GM21825 (cell line): ENCODE data around the gene NTHL1.

Experiments used
- ATAC-seq: cut with Tn5 transposase; IDR thresholded peaks from one replicate; pipeline ENCODE4 v1.9.1; 2021; ENCODE audit warnings: mild to moderate bottlenecking, moderate library complexity; ENCODE audit not compliant: unreplicated experiment

The NTHL1 gene

DNA sequence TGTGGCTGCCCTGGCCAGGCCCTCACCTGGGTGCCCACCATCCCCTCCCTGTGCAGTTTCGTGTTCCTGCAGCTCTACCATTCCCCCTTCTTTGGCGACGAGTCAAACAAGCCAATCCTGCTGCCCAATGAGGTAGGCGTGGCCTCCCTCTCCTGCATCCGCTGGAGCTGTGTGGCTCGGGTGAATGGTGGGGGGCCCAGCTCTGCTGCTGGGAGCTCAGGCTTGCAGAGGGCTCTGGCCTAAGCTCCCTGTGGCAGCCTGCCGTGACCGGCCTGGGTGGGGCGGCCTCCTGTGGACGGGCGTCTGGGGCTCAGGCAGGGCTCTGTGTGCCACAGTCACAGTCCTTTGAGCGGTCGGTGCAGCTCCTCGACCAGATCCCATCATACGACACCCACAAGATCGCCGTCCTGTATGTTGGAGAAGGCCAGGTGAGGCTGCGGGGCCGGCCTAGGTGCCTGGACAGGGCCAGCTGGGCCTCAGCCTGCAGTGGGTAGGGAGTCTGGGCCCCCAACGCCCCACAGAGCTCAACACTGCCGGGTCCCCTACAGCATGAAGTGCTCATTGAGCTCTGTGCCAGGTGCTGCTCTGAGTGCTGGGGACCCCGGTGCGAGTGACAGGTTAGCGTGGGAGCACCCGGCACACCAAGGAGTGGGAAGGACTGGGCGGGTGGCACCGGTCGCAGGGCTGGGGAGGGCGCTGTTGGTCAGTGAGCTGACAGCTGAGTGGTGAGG lies 37.4 kb upstream of the NTHL1 start:
- ATAC-seq = no peak

DNA sequence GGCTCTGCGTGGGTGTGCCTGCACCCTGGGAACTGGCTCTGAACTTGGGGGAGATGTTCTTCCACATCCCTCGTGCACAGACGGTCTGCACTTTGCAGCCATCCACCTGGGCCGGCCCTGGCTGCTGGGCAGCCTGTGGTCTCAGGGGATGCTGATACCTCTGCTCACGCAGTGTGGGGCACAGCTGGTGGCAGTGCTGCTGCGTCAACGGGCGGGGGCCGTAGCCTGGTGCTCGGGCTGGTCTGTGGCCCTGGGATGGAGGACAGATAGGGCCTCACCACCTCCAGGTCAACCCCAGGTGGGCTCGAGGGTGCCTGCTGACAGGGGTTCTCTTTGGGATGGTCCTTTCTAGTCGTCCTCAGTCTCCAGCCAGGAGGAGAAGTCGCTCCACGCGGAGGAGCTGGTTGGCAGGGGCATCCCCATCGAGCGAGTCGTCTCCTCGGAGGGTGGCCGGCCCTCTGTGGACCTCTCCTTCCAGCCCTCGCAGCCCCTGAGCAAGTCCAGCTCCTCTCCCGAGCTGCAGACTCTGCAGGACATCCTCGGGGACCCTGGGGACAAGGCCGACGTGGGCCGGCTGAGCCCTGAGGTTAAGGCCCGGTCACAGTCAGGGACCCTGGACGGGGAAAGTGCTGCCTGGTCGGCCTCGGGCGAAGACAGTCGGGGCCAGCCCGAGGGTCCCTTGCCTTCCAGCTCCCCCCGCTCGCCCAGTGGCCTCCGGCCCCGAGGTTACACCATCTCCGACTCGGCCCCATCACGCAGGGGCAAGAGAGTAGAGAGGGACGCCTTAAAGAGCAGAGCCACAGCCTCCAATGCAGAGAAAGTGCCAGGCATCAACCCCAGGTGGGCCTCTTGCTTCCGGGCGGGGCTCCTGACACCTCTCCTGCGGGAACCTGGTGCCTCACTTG lies 36.5 kb upstream of the NTHL1 start:
- ATAC-seq = no peak

DNA sequence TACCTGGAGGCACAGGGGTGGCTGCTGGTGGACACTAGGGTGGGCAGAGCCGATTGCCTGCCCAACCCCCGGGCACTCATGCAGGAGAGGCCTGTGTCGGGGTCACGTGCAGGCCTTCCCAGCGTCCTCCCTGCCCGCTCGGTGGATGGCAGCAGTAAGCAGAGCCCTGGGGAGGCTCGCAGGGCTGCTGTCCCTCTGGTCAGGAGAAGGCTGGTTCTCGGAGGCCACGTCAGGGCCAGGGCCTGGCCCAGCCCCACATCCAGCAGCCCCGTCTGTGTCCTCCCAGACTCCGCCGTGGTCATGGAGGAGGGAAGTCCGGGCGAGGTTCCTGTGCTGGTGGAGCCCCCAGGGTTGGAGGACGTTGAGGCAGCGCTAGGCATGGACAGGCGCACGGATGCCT lies 35.8 kb upstream of the NTHL1 start:
- no peak for ATAC-seq

DNA sequence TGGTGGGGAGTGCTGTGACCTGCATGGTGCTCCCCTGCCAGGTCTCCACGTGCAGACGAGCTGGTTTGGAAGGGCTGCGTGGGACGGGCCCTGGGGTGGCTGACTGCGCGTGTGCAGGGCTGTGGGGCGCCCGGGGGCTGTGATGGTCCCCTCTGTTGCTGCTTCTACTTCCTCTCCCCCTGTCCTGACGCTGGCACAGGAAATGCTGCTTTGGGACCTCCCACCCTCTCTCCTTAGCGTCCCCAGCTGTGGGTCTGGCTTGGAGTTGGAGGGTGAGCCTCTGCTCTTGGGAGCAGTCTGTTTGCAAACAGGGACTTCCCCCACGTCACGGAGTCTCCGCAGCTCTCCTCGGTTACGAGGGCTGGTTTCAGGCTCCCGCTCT lies 35.3 kb upstream of the NTHL1 start:
- ATAC-seq = no peak

DNA sequence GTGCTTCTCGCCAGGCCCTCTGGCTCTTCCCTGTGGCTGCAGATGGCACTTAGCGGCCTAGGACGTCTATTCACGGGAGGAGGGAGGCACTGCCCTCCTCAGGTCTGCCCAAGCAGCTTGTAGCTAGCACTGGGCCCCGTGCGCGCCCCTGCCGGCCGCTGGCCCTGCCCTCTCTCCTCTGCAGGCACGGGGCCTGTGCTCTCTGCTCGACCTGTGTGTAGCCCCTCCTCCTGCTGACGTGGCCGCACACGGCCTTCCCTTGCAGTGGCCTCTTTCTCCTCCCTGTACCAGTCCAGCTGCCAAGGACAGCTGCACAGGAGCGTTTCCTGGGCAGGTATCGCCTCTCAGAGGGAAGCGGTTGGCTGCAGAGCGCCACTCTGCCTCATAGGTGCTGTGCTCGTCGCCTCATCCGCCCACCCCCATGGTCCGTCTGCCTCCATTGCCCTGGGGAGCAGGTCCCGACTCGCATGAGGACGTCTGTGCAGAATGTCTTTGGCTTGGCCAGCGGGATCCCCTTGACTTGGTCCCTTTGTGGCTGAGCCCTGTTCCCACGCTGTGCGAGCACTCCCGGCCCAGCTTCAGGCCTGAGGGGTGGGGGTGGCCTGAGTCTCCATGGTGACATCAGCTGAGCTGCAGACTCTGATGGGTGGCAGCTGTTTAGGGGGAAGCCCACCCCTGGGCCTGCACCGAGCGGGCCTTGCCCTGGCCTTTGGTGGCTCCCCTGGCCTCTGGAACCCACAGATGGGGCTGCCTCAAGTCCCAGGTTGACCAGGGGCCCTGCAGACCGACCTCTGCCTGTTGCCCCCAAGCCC lies 34.7 kb upstream of the NTHL1 start:
- ATAC-seq = no peak

DNA sequence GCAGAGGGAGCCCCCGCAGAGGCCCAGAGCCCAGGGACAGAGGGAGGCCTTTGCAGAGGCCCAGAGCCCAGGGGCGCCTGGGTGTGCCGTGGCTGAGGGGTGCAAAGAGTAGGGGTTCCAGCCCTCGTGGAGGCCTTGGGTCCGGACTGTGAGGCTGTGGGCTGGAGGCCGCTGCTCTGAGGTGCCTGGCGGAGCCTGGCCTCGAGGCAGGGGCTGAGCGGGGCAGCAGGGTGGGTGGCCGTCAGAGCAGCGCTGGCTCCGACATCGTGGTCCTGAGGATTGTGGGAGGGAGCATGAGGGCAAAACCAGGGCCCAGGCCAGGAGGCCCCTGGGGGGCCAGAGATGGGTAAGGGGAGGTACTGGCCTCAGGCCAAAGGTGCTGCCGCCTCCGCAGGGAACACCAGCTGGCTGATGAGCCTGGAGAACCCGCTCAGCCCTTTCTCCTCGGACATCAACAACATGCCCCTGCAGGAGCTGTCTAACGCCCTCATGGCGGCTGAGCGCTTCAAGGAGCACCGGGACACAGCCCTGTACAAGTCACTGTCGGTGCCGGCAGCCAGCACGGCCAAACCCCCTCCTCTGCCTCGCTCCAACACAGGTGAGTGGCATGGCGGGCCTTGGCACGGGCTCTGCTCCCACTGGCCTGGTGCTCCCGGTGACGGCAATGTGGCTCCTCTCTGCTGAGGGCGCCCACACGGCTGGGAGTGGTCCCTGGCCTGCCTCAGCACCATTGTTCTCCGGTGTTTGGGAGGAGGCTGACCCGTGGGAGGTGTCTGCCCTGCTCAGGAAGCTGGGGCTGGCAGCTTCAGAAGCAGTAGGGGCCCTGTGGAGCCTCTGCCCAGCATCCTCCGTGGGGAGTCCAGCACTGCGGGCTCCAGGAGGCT lies 33.8 kb upstream of the NTHL1 start:
- no peak for ATAC-seq

DNA sequence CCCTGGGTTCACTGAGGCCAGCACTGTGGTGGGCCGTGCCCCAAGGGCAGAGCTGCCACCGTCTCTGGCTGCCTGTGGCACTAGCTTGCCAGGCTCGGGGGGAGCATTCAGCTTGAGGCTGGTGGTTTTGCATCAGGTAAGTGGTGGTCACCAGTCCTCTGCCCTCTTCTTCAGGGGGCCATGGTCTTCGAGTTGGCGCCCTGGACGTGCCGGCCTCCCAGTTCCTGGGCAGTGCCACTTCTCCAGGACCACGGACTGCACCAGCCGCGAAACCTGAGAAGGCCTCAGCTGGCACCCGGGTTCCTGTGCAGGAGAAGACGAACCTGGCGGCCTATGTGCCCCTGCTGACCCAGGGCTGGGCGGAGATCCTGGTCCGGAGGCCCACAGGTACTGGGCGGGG lies 32.4 kb upstream of the NTHL1 start:
- no peak for ATAC-seq

DNA sequence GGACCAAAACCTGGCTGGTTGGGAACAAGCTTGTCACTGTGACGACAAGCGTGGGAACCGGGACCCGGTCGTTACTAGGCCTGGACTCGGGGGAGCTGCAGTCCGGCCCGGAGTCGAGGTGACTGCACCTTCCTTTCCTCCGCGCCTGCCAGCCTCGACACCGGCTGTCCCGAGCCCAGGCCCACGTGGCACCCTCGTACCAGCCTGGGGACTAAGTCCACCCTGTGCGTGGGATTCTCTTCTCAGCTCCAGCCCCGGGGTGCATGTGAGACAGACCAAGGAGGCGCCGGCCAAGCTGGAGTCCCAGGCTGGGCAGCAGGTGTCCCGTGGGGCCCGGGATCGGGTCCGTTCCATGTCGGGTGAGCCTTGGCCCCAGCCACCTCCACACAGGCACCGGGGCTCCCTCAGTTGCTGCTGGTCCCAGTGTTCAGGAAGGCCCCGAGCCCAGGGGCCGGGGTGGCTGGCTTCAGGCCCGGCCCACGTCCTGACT lies 31.7 kb upstream of the NTHL1 start:
- ATAC-seq = no peak

DNA sequence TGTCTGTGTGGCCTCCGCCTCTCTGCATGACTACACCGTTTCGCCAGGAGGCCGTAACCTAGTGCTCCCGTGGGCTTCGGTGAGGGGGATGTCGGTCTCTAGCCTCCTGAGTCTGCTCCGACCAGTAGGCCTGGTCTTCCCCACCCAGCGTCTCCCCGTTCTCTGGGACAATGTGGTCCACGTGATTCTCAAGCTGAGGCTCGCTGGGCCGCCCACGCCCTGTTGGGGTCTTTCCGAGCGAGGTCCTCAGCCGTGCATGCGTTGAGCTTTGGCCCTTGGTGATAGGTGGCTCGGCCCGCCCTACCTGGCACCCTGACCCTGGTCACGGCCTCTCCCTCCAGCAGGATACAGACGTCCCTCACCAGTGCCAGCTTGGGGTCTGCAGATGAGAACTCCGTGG lies 31.1 kb upstream of the NTHL1 start:
- no peak for ATAC-seq

DNA sequence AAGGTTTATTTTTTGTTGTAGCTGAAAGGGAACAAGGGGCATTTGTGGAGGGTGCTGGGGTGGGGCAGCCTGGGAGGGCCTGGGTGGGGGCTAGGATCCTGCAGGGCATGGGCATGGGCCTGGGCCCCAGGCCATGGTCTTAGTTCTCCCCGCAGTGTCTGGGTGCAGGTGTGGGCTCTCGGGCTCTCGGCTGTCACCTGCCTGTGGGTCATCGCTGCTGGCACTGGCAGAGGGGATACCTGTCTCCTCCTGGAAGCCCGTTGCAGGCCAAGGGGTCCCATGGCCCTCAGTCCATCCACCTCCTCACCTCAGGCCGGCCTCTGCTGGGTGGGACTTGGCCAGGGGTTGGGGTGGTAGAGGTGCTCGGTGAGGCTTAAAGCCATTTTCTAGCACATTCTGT lies 30.5 kb upstream of the NTHL1 start:
- no peak for ATAC-seq

DNA sequence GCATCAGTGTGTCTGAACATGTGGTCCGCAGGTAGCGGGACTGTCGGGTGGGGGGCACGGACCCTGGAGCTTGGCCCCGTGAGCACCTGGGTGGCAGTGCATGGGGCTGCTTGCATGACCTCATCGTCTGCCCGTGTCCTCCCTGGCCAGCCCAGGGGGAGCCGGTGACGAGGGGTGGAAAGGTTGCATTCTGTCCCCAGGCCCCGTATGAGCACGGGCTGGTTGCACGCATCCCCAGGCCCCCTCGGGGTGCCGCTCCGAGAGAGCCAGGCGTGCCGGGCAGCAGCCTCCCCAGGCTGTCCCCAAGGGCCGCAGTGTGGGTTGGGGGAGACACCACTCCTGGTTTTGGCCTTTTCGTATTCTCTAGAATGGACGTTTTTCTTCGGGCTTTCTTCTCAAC lies 30.1 kb upstream of the NTHL1 start:
- ATAC-seq = no peak

DNA sequence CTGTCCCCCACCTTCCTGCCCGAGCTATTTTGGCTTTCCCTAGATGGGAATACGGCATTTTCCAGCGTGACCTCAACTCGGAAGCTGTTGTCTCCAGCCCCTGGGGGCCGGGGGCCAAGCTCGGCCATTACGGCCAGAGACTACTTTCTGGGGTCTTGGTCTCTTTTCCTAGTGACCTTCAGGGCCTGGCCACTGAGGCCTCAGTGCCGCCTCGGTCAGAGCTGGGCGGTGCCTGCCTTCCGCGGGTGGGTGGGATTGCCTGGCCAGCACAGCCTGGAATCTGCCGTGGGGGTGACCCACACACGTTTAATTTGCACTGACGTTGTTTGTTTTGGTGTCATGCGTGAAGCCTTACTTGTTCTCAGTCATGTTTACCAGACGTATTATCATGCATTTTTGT lies 29.4 kb upstream of the NTHL1 start:
- no peak for ATAC-seq

DNA sequence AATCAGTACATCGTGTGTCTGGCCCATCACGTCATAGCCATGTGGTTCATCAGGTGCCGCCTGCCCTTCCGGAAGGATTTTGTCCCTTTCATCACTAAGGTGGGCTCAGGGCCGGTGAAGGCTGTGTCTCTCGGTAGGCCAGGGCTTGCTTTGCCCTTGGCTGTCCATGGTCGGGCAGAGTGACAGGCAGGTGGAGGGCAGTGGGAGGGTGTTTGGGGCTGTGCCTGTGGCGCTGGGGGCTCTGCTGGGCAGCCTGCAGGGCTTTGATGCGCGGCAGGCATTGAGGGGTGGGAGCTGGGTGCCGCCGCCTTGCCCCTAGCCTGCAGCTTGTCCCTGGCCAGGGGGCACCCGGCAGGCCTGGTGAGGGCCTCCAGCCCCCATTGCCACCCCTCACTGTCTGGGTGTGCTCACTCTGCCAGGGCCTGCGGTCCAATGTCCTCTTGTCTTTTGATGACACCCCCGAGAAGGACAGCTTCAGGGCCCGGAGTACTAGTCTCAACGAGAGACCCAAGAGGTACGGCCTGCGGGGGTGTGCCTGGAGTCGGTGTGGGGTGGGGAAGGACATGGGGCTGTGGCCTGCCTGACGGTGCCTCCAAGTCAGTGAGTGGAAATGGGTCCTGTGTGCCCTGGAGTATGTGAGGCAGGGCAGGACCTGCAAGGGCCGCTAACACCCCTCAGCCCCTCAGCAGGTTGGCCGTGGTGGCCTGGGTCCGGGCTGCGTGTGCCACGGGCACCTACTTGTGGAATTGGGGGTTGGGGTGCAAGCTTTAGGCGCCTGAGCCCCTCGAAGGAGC lies 28.6 kb upstream of the NTHL1 start:
- ATAC-seq = no peak

DNA sequence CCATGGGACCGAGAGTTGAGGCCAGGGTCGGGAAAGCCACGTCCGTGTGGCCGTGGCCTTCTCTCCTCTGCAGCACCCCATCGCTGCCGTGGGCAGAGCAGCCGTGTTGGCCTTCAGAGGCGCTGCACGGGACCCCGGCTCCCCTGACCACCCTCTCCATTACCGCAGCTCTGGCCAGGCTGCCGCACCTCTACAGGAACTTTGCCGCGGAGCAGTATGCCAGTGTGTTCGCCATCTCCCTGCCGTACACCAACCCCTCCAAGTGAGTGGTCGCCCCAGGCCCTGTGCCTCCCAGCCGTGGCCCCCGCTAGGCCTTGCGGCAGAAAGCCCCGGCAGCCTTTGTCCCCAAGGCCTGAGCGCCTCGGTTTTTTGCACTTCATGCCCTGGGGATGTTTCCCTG lies 28.0 kb upstream of the NTHL1 start:
- ATAC-seq = no peak

DNA sequence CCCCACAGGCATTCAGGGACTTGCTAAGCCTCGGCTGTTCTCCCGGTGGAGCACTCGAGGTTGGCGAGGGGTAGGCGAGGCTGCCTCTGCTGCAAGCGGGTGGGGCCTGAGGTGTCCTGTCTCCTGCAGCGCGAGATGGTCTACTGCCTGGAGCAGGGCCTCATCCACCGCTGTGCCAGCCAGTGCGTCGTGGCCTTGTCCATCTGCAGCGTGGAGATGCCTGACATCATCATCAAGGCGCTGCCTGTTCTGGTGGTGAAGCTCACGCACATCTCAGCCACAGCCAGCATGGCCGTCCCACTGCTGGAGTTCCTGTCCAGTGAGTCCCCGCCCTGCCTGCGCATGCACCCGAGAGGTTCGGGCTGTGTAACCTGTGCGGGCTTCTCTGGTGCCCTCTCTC lies 26.4 kb upstream of the NTHL1 start:
- no peak for ATAC-seq

DNA sequence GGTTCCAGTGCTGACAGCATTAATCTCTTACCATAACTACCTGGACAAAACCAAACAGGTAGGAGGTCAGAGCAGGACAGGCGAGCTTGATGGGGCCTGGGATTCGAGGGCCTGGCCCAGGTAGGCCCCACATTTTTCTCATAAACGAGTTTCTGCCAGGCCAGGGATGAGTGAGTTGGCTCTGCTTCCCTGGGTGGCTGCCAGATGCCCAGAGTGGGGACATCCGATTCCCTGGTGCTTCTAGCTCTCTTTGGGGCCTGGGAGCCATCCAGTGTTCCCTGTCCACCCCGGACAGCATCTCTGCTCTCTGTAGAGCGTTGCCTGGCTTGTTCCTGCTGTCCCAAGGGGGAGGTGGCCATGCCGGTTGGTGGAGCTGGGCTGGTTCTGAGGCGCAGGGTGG lies 25.3 kb upstream of the NTHL1 start:
- no peak for ATAC-seq

DNA sequence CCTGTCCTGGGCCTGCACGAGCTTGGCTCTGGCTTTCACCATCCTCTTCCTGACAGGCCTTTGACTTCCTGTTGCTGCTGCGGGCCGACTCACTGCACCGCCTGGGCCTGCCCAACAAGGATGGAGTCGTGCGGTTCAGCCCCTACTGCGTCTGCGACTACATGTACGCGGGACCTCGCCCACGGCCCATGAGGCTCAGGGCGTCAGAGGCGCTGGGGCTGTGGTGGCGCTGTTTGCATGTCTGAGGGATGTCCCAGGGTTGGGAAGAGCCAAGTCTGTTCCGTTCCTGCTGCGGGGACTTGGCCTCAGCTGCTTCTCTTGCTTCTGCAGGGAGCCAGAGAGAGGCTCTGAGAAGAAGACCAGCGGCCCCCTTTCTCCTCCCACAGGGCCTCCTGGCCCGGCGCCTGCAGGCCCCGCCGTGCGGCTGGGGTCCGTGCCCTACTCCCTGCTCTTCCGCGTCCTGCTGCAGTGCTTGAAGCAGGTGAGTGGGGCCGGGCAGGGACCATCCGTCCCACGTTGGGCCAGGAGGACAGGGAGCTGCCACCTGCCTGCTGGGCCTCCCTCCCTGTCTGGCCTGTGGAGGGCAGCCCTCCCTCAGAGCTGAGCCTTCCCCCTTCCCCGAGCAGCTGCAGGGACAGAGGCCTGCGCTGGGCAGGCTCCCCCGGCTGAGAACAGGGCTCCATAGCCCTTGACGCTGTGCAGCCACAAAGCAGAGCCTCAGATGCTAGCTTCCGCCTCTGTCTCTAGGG lies 24.0 kb upstream of the NTHL1 start:
- no peak for ATAC-seq

DNA sequence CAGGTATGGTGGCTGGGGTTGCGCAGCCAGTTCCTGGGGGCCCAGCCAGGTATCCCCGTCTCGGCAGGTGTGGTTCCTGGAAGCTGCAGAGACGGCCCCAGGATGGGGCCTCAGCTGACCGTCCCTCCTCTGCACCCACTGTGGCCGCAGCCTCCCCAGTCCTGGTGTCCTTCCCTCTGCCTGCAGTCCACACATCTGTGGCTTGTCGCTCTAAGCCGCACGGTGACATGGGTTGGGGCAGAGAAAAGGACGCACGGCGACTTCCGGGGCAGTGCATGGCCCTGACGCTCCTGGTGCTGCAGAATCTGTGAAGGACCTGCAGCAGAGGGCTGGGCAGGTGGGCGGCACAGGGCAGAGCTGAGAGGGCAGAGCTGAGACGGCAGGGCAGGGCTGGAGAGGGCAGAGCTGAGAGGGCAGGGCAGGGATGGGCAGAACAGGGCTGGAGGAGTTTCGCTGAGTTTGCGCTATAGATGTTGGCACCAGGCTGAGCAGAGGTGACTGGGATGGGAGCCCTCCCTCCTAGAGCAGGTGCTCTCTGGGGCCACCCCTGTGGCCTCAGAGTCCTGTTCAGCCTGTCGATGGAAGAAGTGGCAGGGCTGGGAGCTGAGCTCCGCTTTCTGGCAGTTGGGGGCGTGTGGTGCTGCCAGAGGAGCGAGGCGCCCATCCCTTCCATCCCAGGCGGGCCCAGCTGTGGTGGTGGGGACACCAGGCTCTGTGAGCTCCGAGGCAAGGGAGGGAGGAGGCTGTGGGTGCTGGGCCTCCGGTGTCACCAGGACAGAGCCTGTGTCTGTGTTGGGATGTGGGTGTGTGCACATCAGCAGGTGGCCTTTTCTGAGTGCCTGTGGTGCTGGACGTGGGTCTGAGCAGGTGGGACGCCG lies 23.2 kb upstream of the NTHL1 start:
- no peak for ATAC-seq
